HTERT RPE-1 (cell line): ENCODE data around the gene CLDN10.
"Not testable (repeated sequence)": the region's sequence is repeated elsewhere in the genome, so short reads cannot be mapped to it uniquely, and the experiment has no call there.

Source experiments
- in situ Hi-C: fragments of 300-500 bp; cut with MboI; formaldehyde crosslinking; loops from 4 replicates; pipeline ENCODE4 v1.14.3; 2020; ENCODE audit warnings: low sequenced_read_pairs

CLDN10 gene

DNA sequence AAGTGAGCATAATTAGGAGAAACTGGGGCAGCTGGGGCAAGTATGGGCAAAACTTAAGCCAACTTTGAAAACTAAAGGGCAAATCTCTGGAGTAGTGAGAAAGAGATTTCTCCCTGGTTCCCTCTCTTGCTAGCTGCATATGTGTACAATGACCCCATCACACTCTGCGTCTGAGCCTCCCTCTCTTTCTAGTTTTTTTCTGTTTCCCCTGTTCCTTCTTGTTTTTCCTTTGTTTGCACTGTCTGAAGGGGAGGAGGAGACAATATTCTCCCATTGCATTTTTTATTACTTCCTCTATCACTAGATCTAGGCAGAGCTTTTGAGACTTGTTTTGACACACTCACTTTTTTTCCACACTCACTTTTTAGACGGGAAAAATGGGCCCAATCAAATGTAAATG, 11.2 kb upstream of the CLDN10 start:
- in situ Hi-C loops: no loop called here

DNA sequence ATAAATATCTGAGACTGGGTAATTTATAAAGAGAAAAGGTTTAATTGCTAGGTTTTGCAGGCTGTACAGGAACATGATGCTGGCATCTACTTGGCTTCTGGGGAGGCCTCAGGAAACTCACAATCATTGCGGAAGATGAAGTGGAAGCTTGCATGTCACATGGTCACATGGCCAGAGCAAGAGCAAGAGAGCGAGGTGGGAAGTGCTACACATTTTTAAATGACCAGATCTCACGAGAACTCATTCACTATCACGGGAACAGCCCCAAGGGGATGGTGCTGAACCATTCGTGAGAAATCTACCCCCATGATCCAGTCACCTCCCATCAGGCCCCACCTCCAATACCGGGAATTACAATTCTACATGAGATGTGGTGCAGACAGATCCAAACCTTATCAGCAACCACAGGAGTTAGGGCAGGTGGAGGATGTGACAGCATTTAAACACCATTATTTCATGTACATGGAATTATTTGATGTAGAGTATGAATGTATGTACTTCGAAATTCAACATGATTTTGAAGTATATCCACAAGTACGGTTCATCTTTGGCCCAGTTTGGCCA, 10.5 kb upstream of the CLDN10 start:
- in situ Hi-C loops: no loop called here

- in situ Hi-C loops: no loop called here
Observed at GRCh38 chr13:95544293-95544692, 8.2 kb upstream of the CLDN10 start.

- in situ Hi-C loops: no loop called here
Observed at GRCh38 chr13:95546919-95547318, 5.6 kb upstream of the CLDN10 start.

- in situ Hi-C loops: no loop called here
Observed at GRCh38 chr13:95547531-95548167, 4.9 kb upstream of the CLDN10 start.

GRCh38 chr13:95552208-95552538, 347 bp upstream of the CLDN10 start:
- in situ Hi-C loops: no loop called here

- in situ Hi-C loops: no loop called here
Observed at GRCh38 chr13:95553581-95554385, 1.3 kb downstream of the CLDN10 start.

GRCh38 chr13:95557013-95557412, 4.5 kb downstream of the CLDN10 start:
- in situ Hi-C loops: no loop called here

- in situ Hi-C loops: no loop called here
Observed at GRCh38 chr13:95559100-95559499, 6.6 kb downstream of the CLDN10 start.

- in situ Hi-C loops: no loop called here
Observed at GRCh38 chr13:95560387-95560786, 7.9 kb downstream of the CLDN10 start.

DNA sequence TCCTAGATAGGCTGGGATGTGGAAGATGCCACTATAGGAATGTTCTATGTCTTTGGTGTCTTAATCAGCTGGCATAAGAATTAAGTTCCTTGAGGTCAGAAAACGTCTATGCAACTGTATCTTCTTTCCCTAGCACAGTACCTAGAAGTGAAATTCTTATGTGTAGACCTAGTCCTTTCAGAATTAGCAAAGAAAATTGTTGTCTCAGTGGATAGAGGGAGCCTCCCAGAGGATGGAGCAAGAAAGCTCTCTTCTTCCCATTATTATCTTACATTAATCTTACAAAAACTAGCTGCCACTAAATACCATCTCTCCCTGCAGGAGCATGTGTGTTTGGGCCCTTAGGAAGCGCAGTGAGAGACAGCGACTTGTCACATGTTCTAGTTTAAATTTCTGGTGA, 11.6 kb downstream of the CLDN10 start:
- in situ Hi-C loops: no loop called here

DNA sequence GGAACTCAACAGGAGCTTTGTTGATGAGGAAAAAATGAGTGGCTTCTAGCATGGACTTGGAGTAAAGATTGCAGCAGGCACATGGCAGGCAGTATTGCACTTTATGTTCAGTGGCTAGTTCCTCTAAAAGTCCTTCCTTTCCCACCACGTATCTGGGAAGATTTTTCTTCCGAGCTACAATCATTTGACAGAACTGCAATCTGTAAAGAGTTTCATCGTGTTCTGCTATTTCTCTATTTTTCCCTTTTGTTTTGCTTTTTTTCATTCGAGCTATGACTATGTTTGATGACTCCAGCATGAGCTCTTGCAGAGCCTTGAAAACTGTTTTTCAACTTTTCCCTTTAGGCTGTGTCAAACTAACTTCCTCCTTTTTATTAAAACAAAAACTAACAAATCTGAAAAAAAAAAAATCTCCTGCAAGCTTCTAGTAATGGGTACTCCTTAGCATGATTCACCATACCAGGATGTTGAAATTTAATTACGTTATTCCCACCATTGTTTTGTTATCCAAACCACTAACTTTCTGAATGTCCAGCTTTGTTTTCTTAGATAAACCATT, 12.3 kb downstream of the CLDN10 start:
- in situ Hi-C loops: no loop called here

- in situ Hi-C loops: not testable (repeated sequence)
Observed at GRCh38 chr13:95565758-95566157, 13.2 kb downstream of the CLDN10 start.

DNA sequence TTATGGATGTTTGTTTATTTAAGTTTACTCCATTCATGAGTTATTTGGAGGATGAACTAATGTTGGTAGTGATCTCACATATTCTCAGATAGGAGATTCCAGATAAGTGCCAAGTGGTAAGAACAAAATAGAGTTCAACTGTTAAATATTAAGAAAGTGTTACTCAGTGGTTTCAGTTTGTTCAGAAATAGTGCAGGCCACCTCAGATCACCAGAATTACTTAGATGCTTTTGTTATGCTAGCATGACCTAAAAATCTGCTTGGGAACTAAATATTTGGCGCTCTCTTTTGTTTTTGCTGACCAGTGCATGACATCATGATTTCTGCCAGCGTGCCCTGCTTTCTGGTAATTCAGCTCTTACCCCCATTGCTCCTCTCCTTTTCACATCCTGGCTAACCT, 15.6 kb downstream of the CLDN10 start:
- in situ Hi-C loops: no loop called here

GRCh38 chr13:95570016-95570415, 17.5 kb downstream of the CLDN10 start:
- in situ Hi-C loops: no loop called here

GRCh38 chr13:95571941-95572340, 19.4 kb downstream of the CLDN10 start:
- in situ Hi-C loops: no loop called here

GRCh38 chr13:95573221-95573620, 20.7 kb downstream of the CLDN10 start:
- in situ Hi-C loops: no loop called here

- in situ Hi-C loops: no loop called here
Observed at GRCh38 chr13:95579303-95579702, 26.8 kb downstream of the CLDN10 start.

DNA sequence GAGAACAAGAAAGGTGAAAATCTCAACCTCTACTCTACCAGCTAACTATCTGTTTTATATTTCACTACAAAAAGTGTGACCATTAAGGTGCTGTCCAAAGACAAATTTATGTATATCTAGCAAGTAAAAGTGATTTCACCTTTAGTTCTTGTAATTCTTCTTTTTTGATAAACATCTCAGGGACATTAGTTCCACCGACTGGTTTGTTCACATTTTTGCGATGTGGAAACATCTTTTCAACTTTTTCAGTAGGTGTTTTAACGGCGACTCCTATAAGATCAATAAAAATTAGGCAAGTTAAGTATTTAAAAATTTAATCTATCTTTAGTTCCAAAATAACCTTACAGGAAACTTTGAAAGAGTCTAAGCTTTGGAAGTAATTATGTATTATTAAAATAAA, 33.3 kb downstream of the CLDN10 start:
- in situ Hi-C loops: no loop called here

DNA sequence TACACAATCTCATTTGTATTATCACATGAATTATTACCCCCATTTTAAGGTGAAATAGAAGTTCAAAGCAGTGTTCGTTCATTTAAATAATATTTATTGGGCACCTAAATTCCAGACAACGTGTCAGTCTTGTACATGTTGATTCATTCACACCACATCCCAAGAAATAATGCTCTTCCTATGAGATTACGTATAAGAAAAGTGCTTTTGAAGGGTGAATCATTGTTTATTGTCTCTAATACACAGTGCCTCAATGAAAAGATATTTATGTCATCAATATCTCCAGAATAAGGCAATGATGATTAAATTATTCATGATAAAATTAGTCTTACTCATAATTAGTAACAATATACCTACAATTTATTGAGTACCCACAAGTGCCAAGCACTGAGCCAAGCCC, 35.6 kb downstream of the CLDN10 start:
- in situ Hi-C loops: no loop called here

DNA sequence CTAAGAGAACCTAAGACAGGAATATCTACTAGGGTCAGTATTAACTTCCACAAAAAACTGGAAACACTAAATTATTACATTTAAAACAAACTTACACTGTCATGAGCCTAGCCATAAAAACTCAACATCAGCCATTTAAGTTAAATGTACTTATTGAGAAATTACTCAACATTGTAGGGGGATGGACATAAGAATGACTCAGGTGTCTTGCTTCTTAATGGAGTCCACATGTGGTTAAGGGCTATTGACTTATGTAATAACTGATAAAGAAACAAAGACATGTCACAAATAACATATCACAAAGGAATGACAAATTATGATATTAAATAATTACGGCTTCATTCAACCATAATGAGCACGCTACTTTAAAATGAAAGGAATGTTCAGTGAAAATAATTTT, 36.2 kb downstream of the CLDN10 start:
- in situ Hi-C loops: no loop called here

GRCh38 chr13:95593462-95593861, 40.9 kb downstream of the CLDN10 start:
- in situ Hi-C loops: no loop called here
